Measurements from ENCODE around the gene B3GAT2. TPM values are rescaled to one million over a fixed set of nuclear protein-coding genes. Genes with fewer than 3 reads are reported as not detected.

Gene B3GAT2
- total and polyA plus RNA-seq, 2 experiments from 2014 or later: 0.17 to 0.82 TPM

GRCh38 chr6:70831427-70831826 is 125.4 kb downstream of the B3GAT2 start:
- TF ChIP-seq EZH2 (IDR thresholded peaks at IDR 0.05; ENCODE audit: borderline replicate concordance): no peak
- no peak for TF ChIP-seq CTCF (IDR thresholded peaks at IDR 0.05; ENCODE audit: poor library complexity)
- H2AFZ ChIP-seq: no peak overlapping the region

DNA sequence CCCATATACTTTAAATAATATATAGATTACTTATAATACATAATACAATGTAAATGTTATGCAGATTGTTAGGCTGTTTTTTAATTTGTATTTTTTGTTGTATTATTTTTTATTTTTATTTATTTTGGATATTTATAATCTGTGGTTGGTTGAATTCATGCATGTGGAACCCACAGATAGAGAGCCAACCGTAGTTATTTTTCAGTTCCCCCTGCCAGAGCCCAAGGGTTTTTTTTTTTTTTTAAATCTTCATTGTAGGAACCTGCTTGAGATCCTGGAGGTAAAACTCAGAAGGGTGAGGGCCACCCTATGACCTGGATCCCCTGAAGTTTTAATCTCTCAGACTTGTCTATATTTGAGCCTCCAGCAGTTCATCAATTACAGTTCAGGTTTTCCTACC is 133.2 kb downstream of the B3GAT2 start:
- no peak for DNase-seq (ENCODE audit: low spot score)
- H3K9me3 ChIP-seq (ENCODE audit: low read depth): no peaks in the 10 kb centered on the region
- no peaks in the 10 kb centered on the region for H3K4me1 ChIP-seq (ENCODE audit: insufficient read depth)
- H3K79me2 ChIP-seq: no peaks in the 10 kb centered on the region
- H3K4me2 ChIP-seq: no peak overlapping the region
- no peaks in the 10 kb centered on the region for H3K9me2 ChIP-seq (replicated peaks; ENCODE audit: insufficient read depth)
- no peak for TF ChIP-seq EZH2phosphoT487 (IDR thresholded peaks at IDR 0.05; ENCODE audit: low read depth, severe bottlenecking, unreplicated experiment)
- no peak for TF ChIP-seq EZH2 (IDR thresholded peaks at IDR 0.05; ENCODE audit: borderline replicate concordance)
- TF ChIP-seq CTCF (IDR thresholded peaks at IDR 0.05; ENCODE audit: poor library complexity): no peak
- no peaks in the 10 kb centered on the region for H3K27me3 ChIP-seq
- H3K36me3 ChIP-seq (replicated peaks; ENCODE audit: insufficient read depth, low read depth): no peaks in the 10 kb centered on the region
- no peaks in the 10 kb centered on the region for H4K20me1 ChIP-seq (ENCODE audit: insufficient read depth, poor library complexity, severe bottlenecking)
- H2AFZ ChIP-seq: no peak overlapping the region
- 97% methylated on average over 1 of the region's 1 CpG for WGBS (ENCODE audit: low lambda C conversion rate, missing lambda C conversion rate)
- no peak overlapping the region for H3K27ac ChIP-seq
- no peak overlapping the region for H3K4me3 ChIP-seq

More at GRCh38 chr6:70831427-70831826, 125.4 kb downstream of the B3GAT2 start:
- WGBS (ENCODE audit: low lambda C conversion rate, missing lambda C conversion rate): 99% methylated on average over 3 of the region's 3 CpGs
- Histone ChIP-seq H4K20me1 (ENCODE audit: insufficient read depth, poor library complexity, severe bottlenecking) (no peaks in the 10 kb centered on the region), H3K4me3 (no peak overlapping the region), H3K36me3 (replicated peaks; ENCODE audit: insufficient read depth, low read depth) (no peaks in the 10 kb centered on the region), H3K27ac (no peak overlapping the region), H3K4me2 (no peak overlapping the region), H3K9me3 (ENCODE audit: low read depth) (no peaks in the 10 kb centered on the region), H3K79me2 (peaks cover 17% of the 10 kb centered on the region), H3K9me2 (replicated peaks; ENCODE audit: insufficient read depth) (no peaks in the 10 kb centered on the region), H3K27me3 (no peaks in the 10 kb centered on the region), H3K4me1 (ENCODE audit: insufficient read depth) (no peaks in the 10 kb centered on the region)
- DNase-seq (ENCODE audit: low spot score): no peak

DNA sequence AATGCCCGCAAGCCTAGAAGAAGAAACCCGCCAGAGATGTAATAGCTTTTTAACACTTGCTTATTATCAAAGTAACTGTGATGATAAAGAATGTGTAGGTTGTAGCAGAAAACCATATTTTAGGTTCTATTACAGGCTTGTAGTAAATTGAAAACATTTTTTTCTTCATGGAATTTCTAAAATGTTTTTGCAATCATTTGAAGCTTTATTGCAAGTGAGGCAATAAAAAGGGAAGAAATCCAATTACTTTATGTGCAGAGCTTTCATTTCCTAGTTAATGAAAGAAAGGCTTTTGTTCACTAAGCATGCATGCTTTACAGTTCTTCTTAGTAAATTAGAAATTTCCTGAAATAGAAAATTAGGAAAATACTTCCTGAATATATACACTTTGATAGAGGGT is 135.1 kb downstream of the B3GAT2 start:
- H4K20me1 ChIP-seq (ENCODE audit: insufficient read depth, poor library complexity, severe bottlenecking): no peaks in the 10 kb centered on the region
- H3K9me3 ChIP-seq (ENCODE audit: low read depth): no peaks in the 10 kb centered on the region
- H3K4me3 ChIP-seq: no peak overlapping the region
- no peaks in the 10 kb centered on the region for H3K4me1 ChIP-seq (ENCODE audit: insufficient read depth)
- DNase-seq (ENCODE audit: low spot score): no peak
- no peak overlapping the region for H3K4me2 ChIP-seq
- no peaks in the 10 kb centered on the region for H3K79me2 ChIP-seq
- H3K27ac ChIP-seq: no peak overlapping the region
- H3K9me2 ChIP-seq (replicated peaks; ENCODE audit: insufficient read depth): no peaks in the 10 kb centered on the region
- 90% methylated on average over 2 of the region's 2 CpGs for WGBS (ENCODE audit: low lambda C conversion rate, missing lambda C conversion rate)
- no peaks in the 10 kb centered on the region for H3K36me3 ChIP-seq (replicated peaks; ENCODE audit: insufficient read depth, low read depth)
- no peak overlapping the region for H2AFZ ChIP-seq
- TF ChIP-seq CTCF (IDR thresholded peaks at IDR 0.05; ENCODE audit: poor library complexity): no peak
- no peak for TF ChIP-seq EZH2 (IDR thresholded peaks at IDR 0.05; ENCODE audit: borderline replicate concordance)
- no peak for TF ChIP-seq EZH2phosphoT487 (IDR thresholded peaks at IDR 0.05; ENCODE audit: low read depth, severe bottlenecking, unreplicated experiment)
- no peaks in the 10 kb centered on the region for H3K27me3 ChIP-seq

DNA sequence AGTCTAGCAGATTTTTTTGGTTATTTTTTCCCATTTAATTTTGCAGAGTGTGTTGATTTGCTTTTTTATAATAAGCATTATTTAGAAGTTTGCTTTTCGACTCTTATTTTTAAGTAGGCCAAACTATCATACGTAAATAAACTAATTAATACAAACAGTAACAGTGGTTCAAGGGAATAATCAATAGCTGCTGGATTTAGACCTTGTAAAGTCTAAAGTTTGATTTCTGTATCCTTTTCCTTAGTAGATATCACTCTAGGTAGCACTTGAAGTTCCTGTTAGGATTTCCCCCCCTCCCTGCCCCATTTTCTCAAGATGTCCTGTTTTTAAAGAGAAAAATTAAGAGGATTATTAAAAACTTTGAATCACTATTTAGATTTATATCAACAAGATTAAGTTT is 136.1 kb downstream of the B3GAT2 start:
- WGBS (ENCODE audit: low lambda C conversion rate, missing lambda C conversion rate): 100% methylated on average over 2 of the region's 2 CpGs
- H2AFZ ChIP-seq: no peak overlapping the region
- H3K4me1 ChIP-seq (ENCODE audit: insufficient read depth): no peaks in the 10 kb centered on the region
- no peak for DNase-seq (ENCODE audit: low spot score)
- H3K27me3 ChIP-seq: no peaks in the 10 kb centered on the region
- H4K20me1 ChIP-seq (ENCODE audit: insufficient read depth, poor library complexity, severe bottlenecking): no peaks in the 10 kb centered on the region
- H3K9me2 ChIP-seq (replicated peaks; ENCODE audit: insufficient read depth): no peaks in the 10 kb centered on the region
- no peak for TF ChIP-seq CTCF (IDR thresholded peaks at IDR 0.05; ENCODE audit: poor library complexity)
- TF ChIP-seq EZH2 (IDR thresholded peaks at IDR 0.05; ENCODE audit: borderline replicate concordance): no peak
- TF ChIP-seq EZH2phosphoT487 (IDR thresholded peaks at IDR 0.05; ENCODE audit: low read depth, severe bottlenecking, unreplicated experiment): no peak
- H3K4me2 ChIP-seq: no peak overlapping the region
- no peaks in the 10 kb centered on the region for H3K36me3 ChIP-seq (replicated peaks; ENCODE audit: insufficient read depth, low read depth)
- H3K27ac ChIP-seq: no peak overlapping the region
- H3K4me3 ChIP-seq: no peak overlapping the region
- H3K79me2 ChIP-seq: no peaks in the 10 kb centered on the region
- H3K9me3 ChIP-seq (ENCODE audit: low read depth): no peaks in the 10 kb centered on the region

All from hepatocyte (in vitro differentiated cells).